ENCODE data around the gene CUX1. TPM values are rescaled to one million over a fixed set of nuclear protein-coding genes. Genes with fewer than 3 reads are reported as not detected.

CUX1 gene
- total RNA-seq, 1 experiment from 2014 or later, result 39.6 TPM

DNA sequence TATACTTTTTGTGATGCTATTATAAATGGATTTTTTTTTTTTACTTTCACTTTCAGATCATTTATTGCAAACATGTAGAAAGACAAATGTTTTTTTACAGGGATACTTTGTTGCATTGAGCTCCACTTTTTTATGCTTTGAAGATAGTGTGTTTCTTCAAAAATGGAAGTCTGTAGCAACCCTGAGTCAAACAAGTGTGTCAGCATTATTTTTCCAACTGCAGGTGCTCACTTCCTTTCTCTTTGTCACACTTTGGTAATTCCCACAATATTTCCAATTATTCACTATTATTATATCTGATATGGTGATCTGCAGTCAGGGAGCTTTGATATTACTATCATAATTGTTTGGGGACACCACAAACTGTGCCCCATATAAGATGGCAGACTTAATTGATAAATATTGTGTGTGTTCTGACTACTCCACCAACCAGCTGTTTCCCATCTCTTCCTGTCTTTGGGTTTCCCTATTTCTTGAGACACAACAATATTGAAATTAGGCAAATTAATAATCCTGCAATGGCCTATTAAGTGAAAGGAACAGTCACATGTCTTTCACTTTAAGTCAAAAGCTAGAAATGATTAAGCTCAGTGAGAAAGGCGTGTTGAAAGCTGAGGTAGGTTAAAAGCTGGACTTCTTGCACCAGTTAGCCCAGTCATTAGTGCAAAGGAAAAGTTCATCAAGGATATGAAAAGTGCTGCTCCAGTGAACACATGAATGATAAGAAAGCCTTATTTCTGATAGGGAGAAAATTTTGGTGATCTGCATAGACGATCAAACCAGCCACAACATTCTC lies 238.0 kb downstream of the CUX1 start:
- no peaks in the 10 kb centered on the region for H3K27me3 ChIP-seq (ENCODE audit: low read length)
- H3K4me2 ChIP-seq (ENCODE audit: low read length), result no peak overlapping the region
- ATAC-seq (no peak), DNase-seq (no peak)
- peaks cover 8% of the 10 kb centered on the region; the same call in 1 of the 2 replicates for H3K36me3 ChIP-seq (ENCODE audit: low read depth, low read length)
- H4K20me1 ChIP-seq (ENCODE audit: low read length), result no peaks in the 10 kb centered on the region
- no peak for TF ChIP-seq EZH2 (IDR thresholded peaks at IDR 0.05; ENCODE audit: low read length, unreplicated experiment)
- TF ChIP-seq, protein P1, sequence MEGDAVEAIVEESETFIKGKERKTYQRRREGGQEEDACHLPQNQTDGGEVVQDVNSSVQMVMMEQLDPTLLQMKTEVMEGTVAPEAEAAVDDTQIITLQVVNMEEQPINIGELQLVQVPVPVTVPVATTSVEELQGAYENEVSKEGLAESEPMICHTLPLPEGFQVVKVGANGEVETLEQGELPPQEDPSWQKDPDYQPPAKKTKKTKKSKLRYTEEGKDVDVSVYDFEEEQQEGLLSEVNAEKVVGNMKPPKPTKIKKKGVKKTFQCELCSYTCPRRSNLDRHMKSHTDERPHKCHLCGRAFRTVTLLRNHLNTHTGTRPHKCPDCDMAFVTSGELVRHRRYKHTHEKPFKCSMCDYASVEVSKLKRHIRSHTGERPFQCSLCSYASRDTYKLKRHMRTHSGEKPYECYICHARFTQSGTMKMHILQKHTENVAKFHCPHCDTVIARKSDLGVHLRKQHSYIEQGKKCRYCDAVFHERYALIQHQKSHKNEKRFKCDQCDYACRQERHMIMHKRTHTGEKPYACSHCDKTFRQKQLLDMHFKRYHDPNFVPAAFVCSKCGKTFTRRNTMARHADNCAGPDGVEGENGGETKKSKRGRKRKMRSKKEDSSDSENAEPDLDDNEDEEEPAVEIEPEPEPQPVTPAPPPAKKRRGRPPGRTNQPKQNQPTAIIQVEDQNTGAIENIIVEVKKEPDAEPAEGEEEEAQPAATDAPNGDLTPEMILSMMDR (conservative IDR thresholded peaks at IDR 0.05; ENCODE audit: low read depth, low read length), result no peak
- no peak for TF ChIP-seq EZH2phosphoT487 (IDR thresholded peaks at IDR 0.05; ENCODE audit: borderline replicate concordance, low read length)
- H3K79me2 ChIP-seq (ENCODE audit: low read length), result no peaks in the 10 kb centered on the region
- intact Hi-C loops (cut with micrococcal nuclease), result no loop called here
- H3K4me1 ChIP-seq (ENCODE audit: insufficient read depth, low read length), result no peaks in the 10 kb centered on the region
- ChIA-PET POLR2A (ENCODE audit: unreplicated experiment) (no interaction called here), CTCF (no interaction called here)
- no peaks in the 10 kb centered on the region for H3K9me2 ChIP-seq (replicated peaks; ENCODE audit: low read length)
- H2AFZ ChIP-seq (ENCODE audit: low read length), result no peak overlapping the region
- no peak overlapping the region for H3K4me3 ChIP-seq (ENCODE audit: low read length)
- H3F3A ChIP-seq (ENCODE audit: low read length, unreplicated experiment), result no peaks in the 10 kb centered on the region
- H3K9ac ChIP-seq (ENCODE audit: low read length), result no peak overlapping the region
- H3K27ac ChIP-seq (ENCODE audit: low read length), result no peak overlapping the region
- no peaks in the 10 kb centered on the region for H3K9me3 ChIP-seq (ENCODE audit: low read length)
- BruUV-seq (replicated peaks), result no TSS peak

DNA sequence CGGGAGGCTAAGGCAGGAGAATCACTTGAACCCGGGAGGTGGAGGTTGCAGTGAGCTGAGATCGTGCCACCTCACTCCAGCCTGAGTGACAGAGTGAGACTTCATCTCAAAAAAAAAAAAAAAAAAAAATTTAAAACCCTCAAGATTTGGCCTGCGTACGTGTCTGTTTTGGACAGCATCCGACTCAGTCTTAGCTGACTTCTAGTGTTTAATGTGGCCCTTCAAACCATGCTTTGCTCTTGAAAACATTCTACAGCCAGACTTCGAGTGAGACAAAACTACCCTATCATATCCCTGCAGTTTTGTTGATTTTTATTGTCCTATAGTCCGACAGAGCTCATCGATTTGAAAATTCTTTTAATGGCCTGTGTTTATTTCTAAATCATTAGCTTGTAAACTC lies 242.1 kb downstream of the CUX1 start:
- TF ChIP-seq EZH2phosphoT487 (IDR thresholded peaks at IDR 0.05; ENCODE audit: borderline replicate concordance, low read length), result no peak
- TF ChIP-seq, protein P1 (conservative IDR thresholded peaks at IDR 0.05; ENCODE audit: low read depth, low read length), result no peak
- no peak for TF ChIP-seq EZH2 (IDR thresholded peaks at IDR 0.05; ENCODE audit: low read length, unreplicated experiment)
- ATAC-seq, result no peak
- POLR2A ChIA-PET (ENCODE audit: unreplicated experiment), result no interaction called here

DNA sequence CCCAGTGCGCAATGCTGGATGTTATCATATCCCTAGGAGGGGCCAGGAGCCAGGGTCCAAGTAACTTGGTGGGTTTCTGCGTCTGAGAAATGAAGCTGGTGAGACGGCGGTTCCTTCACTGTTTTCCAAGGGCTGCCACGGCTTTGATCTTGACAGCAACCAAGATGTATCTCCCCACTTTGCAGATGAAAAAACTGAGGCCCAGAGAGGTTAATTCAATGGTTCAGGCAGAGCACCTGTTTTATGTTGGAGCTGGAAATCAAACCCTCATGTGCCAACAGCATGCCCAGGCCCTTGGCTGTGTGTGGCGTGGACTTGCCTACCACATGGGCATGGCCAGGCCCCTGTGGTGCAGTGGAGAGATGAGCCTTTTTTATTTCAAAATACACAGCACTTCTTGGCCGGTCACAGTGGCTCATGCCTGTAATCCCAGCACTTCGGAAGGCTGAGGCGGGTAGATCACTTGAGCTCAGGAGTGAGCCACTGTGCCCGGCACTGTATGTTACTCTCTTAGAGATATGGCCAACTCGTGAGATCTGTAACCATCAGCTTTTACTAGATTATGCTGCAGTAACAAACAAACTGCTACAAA lies 244.0 kb downstream of the CUX1 start:
- ChIA-PET CTCF (no interaction called here), POLR2A (ENCODE audit: unreplicated experiment) (no interaction called here)
- no peak overlapping the region for H2AFZ ChIP-seq (ENCODE audit: low read length)
- peaks cover 7% of the 10 kb centered on the region; the same call in 1 of the 2 replicates for H3K79me2 ChIP-seq (ENCODE audit: low read length)
- H3K4me3 ChIP-seq (ENCODE audit: low read length), result no peak overlapping the region
- no peaks in the 10 kb centered on the region for H4K20me1 ChIP-seq (ENCODE audit: low read length)
- peaks cover 18% of the 10 kb centered on the region for H3K4me1 ChIP-seq (ENCODE audit: insufficient read depth, low read length)
- no TSS peak for BruUV-seq (replicated peaks)
- H3K27ac ChIP-seq (ENCODE audit: low read length), result no peak overlapping the region
- no peaks in the 10 kb centered on the region for H3K9me3 ChIP-seq (ENCODE audit: low read length)
- no peaks in the 10 kb centered on the region for H3K36me3 ChIP-seq (ENCODE audit: low read depth, low read length)
- H3K27me3 ChIP-seq (ENCODE audit: low read length), result no peaks in the 10 kb centered on the region
- intact Hi-C loops (cut with micrococcal nuclease), result no loop called here
- no peak for DNase-seq
- H3K9me2 ChIP-seq (replicated peaks; ENCODE audit: low read length), result no peaks in the 10 kb centered on the region
- no peak overlapping the region for H3K9ac ChIP-seq (ENCODE audit: low read length)
- H3K4me2 ChIP-seq (ENCODE audit: low read length), result no peak overlapping the region
- TF ChIP-seq, protein P1 (conservative IDR thresholded peaks at IDR 0.05; ENCODE audit: low read depth, low read length), result no peak
- TF ChIP-seq EZH2phosphoT487 (IDR thresholded peaks at IDR 0.05; ENCODE audit: borderline replicate concordance, low read length) (no peak), EZH2 (IDR thresholded peaks at IDR 0.05; ENCODE audit: low read length, unreplicated experiment) (no peak)
- H3F3A ChIP-seq (ENCODE audit: low read length, unreplicated experiment), result no peaks in the 10 kb centered on the region
- ATAC-seq, result no peak

More for the DNA sequence above, 242.1 kb downstream of the CUX1 start:
- Histone ChIP-seq H2AFZ (ENCODE audit: low read length) (no peak overlapping the region), H3K36me3 (ENCODE audit: low read depth, low read length) (peaks cover 8% of the 10 kb centered on the region; the same call in 1 of the 2 replicates), H3K9me3 (ENCODE audit: low read length) (no peaks in the 10 kb centered on the region), H3K4me1 (ENCODE audit: insufficient read depth, low read length) (peaks cover 12% of the 10 kb centered on the region), H3K79me2 (ENCODE audit: low read length) (no peaks in the 10 kb centered on the region), H3K27ac (ENCODE audit: low read length) (no peak overlapping the region), H3K4me3 (ENCODE audit: low read length) (no peak overlapping the region), H3K4me2 (ENCODE audit: low read length) (no peak overlapping the region), H4K20me1 (ENCODE audit: low read length) (no peaks in the 10 kb centered on the region), H3K9ac (ENCODE audit: low read length) (no peak overlapping the region), H3K27me3 (ENCODE audit: low read length) (no peaks in the 10 kb centered on the region), H3F3A (ENCODE audit: low read length, unreplicated experiment) (no peaks in the 10 kb centered on the region), H3K9me2 (replicated peaks; ENCODE audit: low read length) (no peaks in the 10 kb centered on the region)
- BruUV-seq (replicated peaks), result no TSS peak
- intact Hi-C loops (cut with micrococcal nuclease), result no loop called here
- DNase-seq, result no peak
- CTCF ChIA-PET, result no interaction called here
